ENCODE data around the gene SV2B. TPM values are rescaled to one million over a fixed set of nuclear protein-coding genes. Genes with fewer than 3 reads are reported as not detected.

Gene SV2B
- total RNA-seq, 1 donor from 2014 or later: not detected

- H3K4me2 ChIP-seq (ENCODE audit: low read length): no peak overlapping the region
- no peaks in the 10 kb centered on the region for H3K79me2 ChIP-seq (ENCODE audit: insufficient read depth, low read length)
- H2AFZ ChIP-seq (ENCODE audit: low read depth, low read length): no peak overlapping the region
- H3K4me1 Mint-ChIP-seq (ENCODE audit: low read depth, unreplicated experiment): peaks cover 4% of the 10 kb centered on the region
- no peak overlapping the region for H3K9ac ChIP-seq (ENCODE audit: low read length)
- no peak overlapping the region for H3K27ac Mint-ChIP-seq (ENCODE audit: unreplicated experiment)
- peaks cover 32% of the 10 kb centered on the region for H3K27me3 ChIP-seq (ENCODE audit: insufficient read depth, low read length)
- H3K9me3 Mint-ChIP-seq (ENCODE audit: unreplicated experiment): peaks cover 8% of the 10 kb centered on the region
- peaks cover 8% of the 10 kb centered on the region for H3K4me1 ChIP-seq (ENCODE audit: insufficient read depth, low read length)
- no peak overlapping the region for H3K27ac ChIP-seq (ENCODE audit: low read depth, low read length)
- no peaks in the 10 kb centered on the region for H4K20me1 ChIP-seq (ENCODE audit: insufficient read depth, low read length)
- H3K4me3 ChIP-seq (ENCODE audit: insufficient read depth, low read depth, low read length): no peak overlapping the region
- H3K4me3 Mint-ChIP-seq (ENCODE audit: unreplicated experiment): no peak overlapping the region
- no peak for DNase-seq (ENCODE audit: low read depth)
- H3K36me3 ChIP-seq (ENCODE audit: insufficient read depth, low read length): no peaks in the 10 kb centered on the region
- no peaks in the 10 kb centered on the region for H3K9me3 ChIP-seq (ENCODE audit: insufficient read depth, low read depth, low read length)
- peaks cover 2% of the 10 kb centered on the region for H3K36me3 Mint-ChIP-seq (ENCODE audit: low read depth, unreplicated experiment)
- FAIRE-seq: no peak
- TF ChIP-seq EZH2 (IDR thresholded peaks at IDR 0.05; ENCODE audit: insufficient read depth, low read length) (no peak), CTCF (IDR thresholded peaks at IDR 0.05; ENCODE audit: insufficient read depth, low read depth, low read length) (no peak)
- peaks cover 80% of the 10 kb centered on the region for H3K27me3 Mint-ChIP-seq (ENCODE audit: low read depth, unreplicated experiment)
These were observed 1.5 kb downstream of the SV2B start for GRCh38 chr15:91101608-91101920.

GRCh38 chr15:91102546-91103330, 2.7 kb downstream of the SV2B start:
- FAIRE-seq (no peak), DNase-seq (ENCODE audit: low read depth) (no peak)
- H3K36me3 Mint-ChIP-seq (ENCODE audit: low read depth, unreplicated experiment): peaks cover 2% of the 10 kb centered on the region
- no peak for TF ChIP-seq CTCF (IDR thresholded peaks at IDR 0.05; ENCODE audit: insufficient read depth, low read depth, low read length)
- TF ChIP-seq EZH2 (IDR thresholded peaks at IDR 0.05; ENCODE audit: insufficient read depth, low read length): no peak
- peaks cover 8% of the 10 kb centered on the region for H3K4me1 ChIP-seq (ENCODE audit: insufficient read depth, low read length)
- no peak overlapping the region for H3K4me3 ChIP-seq (ENCODE audit: insufficient read depth, low read depth, low read length)
- peaks cover 8% of the 10 kb centered on the region for H3K9me3 Mint-ChIP-seq (ENCODE audit: unreplicated experiment)
- H3K27me3 Mint-ChIP-seq (ENCODE audit: low read depth, unreplicated experiment): peaks cover 75% of the 10 kb centered on the region
- no peaks in the 10 kb centered on the region for H4K20me1 ChIP-seq (ENCODE audit: insufficient read depth, low read length)
- H3K9me3 ChIP-seq (ENCODE audit: insufficient read depth, low read depth, low read length): no peaks in the 10 kb centered on the region
- H2AFZ ChIP-seq (ENCODE audit: low read depth, low read length): no peak overlapping the region
- H3K27ac ChIP-seq (ENCODE audit: low read depth, low read length): no peak overlapping the region
- H3K4me1 Mint-ChIP-seq (ENCODE audit: low read depth, unreplicated experiment): peaks cover 4% of the 10 kb centered on the region
- no peak overlapping the region for H3K9ac ChIP-seq (ENCODE audit: low read length)
- no peak overlapping the region for H3K27ac Mint-ChIP-seq (ENCODE audit: unreplicated experiment)
- peaks cover 32% of the 10 kb centered on the region for H3K27me3 ChIP-seq (ENCODE audit: insufficient read depth, low read length)
- H3K36me3 ChIP-seq (ENCODE audit: insufficient read depth, low read length): no peaks in the 10 kb centered on the region
- H3K4me2 ChIP-seq (ENCODE audit: low read length): no peak overlapping the region
- no peak overlapping the region for H3K4me3 Mint-ChIP-seq (ENCODE audit: unreplicated experiment)
- no peaks in the 10 kb centered on the region for H3K79me2 ChIP-seq (ENCODE audit: insufficient read depth, low read length)

GRCh38 chr15:91104111-91104510, 4.1 kb downstream of the SV2B start:
- no peaks in the 10 kb centered on the region for H3K36me3 Mint-ChIP-seq (ENCODE audit: low read depth, unreplicated experiment)
- Histone ChIP-seq H3K36me3 (ENCODE audit: insufficient read depth, low read length) (no peaks in the 10 kb centered on the region), H3K27ac (ENCODE audit: low read depth, low read length) (no peak overlapping the region), H3K9me3 (ENCODE audit: insufficient read depth, low read depth, low read length) (no peaks in the 10 kb centered on the region), H2AFZ (ENCODE audit: low read depth, low read length) (no peak overlapping the region), H3K4me3 (ENCODE audit: insufficient read depth, low read depth, low read length) (no peak overlapping the region), H3K79me2 (ENCODE audit: insufficient read depth, low read length) (no peaks in the 10 kb centered on the region), H3K9ac (ENCODE audit: low read length) (no peak overlapping the region), H3K4me1 (ENCODE audit: insufficient read depth, low read length) (peaks cover 8% of the 10 kb centered on the region), H3K27me3 (ENCODE audit: insufficient read depth, low read length) (peaks cover 32% of the 10 kb centered on the region), H3K4me2 (ENCODE audit: low read length) (no peak overlapping the region), H4K20me1 (ENCODE audit: insufficient read depth, low read length) (no peaks in the 10 kb centered on the region)
- peaks cover 4% of the 10 kb centered on the region for H3K4me1 Mint-ChIP-seq (ENCODE audit: low read depth, unreplicated experiment)
- peaks cover 72% of the 10 kb centered on the region for H3K27me3 Mint-ChIP-seq (ENCODE audit: low read depth, unreplicated experiment)
- H3K27ac Mint-ChIP-seq (ENCODE audit: unreplicated experiment): no peak overlapping the region
- no peak for FAIRE-seq
- TF ChIP-seq CTCF (IDR thresholded peaks at IDR 0.05; ENCODE audit: insufficient read depth, low read depth, low read length): no peak
- H3K4me3 Mint-ChIP-seq (ENCODE audit: unreplicated experiment): no peak overlapping the region
- peaks cover 3% of the 10 kb centered on the region for H3K9me3 Mint-ChIP-seq (ENCODE audit: unreplicated experiment)
- no peak for DNase-seq (ENCODE audit: low read depth)

Data from astrocyte (in vitro differentiated cells and primary cell).